ENCODE results near the gene HTR3B.
"Not testable (repeated sequence)": the region's sequence is repeated elsewhere in the genome, so short reads cannot be mapped to it uniquely, and the experiment has no call there.

The HTR3B gene, protein sequence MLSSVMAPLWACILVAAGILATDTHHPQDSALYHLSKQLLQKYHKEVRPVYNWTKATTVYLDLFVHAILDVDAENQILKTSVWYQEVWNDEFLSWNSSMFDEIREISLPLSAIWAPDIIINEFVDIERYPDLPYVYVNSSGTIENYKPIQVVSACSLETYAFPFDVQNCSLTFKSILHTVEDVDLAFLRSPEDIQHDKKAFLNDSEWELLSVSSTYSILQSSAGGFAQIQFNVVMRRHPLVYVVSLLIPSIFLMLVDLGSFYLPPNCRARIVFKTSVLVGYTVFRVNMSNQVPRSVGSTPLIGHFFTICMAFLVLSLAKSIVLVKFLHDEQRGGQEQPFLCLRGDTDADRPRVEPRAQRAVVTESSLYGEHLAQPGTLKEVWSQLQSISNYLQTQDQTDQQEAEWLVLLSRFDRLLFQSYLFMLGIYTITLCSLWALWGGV

DNA sequence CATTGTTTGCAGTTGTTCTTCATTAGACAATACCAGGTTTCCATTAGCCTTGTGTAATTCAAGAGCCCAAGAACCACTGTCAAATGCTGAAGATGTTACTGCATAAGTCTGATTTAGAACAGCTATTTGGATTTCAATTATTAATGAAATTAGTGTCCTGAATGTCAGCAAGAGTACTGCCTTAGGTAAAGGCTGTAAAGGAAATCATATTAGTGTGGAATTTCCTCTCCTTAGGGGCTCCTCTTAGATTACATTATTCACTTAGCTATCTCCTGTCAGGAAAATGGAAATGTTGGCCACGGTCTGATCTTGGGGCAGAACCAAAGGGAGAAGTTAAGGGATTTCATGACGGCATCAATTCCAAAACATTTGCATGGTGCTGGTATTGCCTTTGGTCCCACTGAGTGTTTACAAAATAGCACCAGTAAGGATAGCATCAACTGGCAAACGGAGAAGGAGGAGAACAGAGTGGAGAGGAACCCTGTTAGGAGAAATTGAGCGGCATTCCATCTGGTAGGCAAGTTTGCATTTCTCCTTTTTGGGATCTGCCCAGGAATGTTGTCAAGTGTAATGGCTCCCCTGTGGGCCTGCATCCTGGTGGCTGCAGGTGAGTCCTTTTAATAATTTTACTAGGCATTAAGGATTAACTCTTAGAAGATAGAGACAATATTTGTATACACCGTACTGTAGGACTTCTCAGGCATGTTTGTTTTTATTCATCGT, at the start of gene HTR3B:
Gene HTR3B (plus strand): TSS at position 418 of the 723 bp plus-strand sequence. CDS start 138 bp downstream, at position 556.
- no peak for DNase-seq

DNA sequence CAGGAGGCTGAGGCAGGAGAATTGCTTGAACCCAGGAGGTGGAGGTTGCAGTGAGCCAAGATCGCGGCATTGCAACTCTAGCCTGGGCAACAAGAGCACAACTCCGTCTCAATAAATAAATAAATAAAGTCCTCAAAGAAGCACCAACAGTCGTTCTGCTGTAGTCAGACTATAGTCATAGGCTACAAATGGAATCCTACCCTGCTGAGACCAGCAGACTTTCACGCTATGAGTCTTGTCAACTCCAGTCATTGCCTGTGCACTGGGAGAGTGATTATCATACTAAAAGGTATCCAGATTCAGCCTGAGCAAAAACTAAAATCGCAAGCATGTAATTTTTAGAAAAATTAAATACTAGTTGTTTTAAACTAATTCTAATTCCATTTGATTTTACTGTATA, 48.8 kb upstream of the HTR3B start:
- DNase-seq, result no peak

DNA sequence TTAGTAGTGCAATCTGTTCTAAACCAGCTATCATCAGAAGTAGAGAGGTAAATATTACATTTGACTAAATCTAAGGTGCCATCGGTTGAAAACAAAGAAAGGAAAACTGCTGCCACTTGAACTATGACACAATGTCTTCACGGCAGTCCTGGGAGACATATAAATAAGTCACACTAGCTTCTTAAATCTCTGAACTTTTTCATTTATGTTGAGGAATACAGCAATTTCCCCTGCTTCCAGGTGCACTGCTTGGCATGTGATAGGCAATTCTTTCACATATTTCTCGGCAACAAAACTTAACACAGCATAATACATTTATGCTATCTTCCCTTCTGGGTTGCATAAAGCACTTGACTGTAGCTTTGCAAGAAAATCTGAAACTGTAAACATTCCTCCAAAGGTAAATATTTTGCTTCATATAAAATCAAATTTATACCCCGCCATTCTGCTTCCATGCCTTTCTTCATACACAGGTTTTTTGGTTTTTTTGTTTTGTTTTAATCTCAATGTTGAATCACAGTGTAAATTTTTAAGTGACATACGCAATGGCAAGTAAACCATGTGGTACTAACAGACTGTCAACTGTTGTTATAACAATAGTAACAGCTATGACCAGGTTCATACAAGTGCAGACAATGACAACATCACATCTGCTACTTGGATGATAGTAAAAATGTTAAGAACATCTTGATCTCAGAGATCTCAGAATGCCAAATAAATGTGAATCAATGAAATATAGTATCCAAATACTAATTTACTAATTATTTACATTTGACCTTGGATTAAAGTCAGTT, 47.4 kb upstream of the HTR3B start:
- DNase-seq, result no peak

DNA sequence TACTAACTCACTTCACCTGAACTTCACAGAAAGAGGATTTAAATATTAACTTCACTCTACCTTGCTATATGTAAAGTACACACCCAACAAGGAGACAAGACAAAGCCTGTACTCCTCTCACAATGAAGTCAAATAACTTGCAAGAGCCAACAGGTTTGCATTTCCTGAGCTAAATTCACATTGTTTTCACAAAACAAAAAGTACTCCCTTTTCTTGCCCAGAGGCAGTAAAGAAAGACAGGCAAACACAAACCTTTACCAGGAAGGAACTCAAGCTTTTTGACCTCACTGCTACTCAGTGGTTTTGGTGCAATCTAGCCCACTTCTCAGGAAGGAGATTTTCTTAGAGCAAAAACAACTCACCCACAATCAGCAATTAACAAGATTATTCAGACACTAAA, 44.9 kb upstream of the HTR3B start:
- peak; percentile 12 for DNase-seq

DNA sequence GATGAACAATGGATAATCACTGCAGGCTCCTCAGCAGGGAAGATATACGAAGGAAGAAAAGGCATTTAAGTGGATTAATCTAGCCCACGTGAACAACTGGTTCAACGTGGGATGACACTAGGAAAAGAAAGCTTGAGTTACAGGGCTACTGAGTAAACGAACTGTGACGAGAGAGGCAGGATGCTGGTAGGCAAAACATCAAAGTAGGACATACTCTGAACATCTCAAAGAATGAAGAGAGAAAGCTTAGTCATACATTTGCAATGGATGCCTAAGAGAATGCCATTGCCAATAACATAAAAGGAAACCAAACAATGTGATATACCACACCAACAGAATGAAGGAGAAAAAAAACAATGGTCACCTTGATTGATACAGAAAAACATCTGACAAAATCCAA, 42.2 kb upstream of the HTR3B start:
- DNase-seq, result no peak

DNA sequence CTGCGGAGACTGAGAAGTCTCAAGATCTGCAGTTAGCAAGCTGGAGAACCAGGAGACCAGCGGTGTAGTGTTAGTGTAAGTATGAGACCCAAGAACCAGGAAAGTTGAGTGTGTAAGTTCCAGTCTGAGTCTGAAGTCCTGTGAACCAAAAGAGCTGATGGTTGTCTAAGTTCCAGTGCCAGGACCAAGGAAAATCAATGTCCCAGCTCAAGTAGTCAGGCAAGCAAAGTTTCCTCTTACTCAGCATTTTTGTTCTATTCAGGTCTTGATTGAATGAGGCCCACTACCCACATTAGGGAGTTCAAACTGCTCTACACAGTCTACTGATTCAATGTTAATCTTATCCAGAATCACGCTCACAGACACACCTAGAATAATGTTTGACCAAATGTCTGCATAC, 40.2 kb upstream of the HTR3B start:
- DNase-seq, result no peak

DNA sequence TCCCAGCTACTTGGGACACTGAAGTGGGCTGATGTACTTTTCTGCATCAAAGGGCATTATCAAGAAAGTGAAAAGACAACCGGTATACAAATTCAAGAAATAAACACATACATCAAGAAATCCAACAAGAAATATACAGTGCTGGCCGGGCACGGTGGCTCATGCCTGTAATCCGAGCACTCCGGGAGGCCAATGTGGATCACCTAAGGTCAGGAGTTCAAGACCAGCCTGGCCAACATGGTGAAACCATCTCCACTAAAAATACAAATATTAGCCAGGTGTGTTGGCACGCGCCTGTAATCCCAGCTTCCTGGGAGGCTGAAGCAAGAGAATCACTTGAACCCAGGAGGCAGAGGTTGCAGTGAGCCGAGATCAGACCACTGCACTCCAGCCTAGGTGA, 38.7 kb upstream of the HTR3B start:
- DNase-seq, result no peak

DNA sequence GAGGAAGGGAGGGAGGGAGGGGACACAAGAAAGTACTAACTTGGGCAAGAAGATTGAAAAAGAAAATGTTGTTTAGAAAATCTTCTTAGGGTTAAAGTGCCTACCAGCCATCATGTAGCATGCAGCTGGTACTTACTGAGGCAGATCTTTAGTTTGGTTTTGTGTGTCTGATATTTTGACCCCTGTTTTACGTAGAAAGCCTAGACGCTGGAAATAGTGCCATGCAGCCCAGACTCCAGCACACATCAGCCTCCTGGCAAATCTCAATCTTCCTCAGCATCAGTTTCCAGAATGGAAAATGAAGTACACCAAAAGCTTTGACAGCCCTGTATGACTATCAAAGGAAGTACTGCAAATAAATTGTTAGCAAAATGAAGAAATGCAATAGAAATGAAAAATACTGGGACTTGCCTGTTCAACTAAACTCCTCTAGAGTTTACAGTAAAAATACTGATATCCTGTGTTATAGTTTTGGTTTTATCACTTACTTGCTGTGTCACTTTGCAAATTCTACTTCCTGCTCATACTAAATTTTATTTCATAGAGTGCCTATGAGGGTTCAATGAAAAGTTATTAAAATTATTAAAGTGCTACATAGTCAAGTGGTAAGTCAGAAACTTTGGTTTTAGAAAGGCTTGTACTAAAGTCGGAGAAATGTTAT, 36.6 kb upstream of the HTR3B start:
- peak; percentile 6 for DNase-seq

DNA sequence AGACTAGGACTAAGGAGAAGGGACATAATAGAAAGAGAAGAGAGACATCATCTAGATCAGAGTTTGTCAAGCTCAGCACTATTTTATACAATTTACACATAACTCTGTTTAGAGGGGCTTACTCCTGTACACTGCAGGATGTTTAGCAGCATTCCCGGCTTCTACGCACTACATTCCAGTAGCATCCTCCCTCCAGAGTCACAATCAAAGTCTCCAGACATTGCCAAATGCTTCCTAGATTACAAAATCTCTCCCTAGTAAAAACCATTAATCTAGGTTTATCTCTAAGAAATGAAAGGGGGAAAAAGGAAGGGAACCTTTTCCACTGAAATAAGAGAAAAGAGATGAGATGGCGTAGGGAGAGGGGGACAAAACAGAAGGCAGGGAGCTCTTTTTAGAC, 33.3 kb upstream of the HTR3B start:
- no peak for DNase-seq

DNA sequence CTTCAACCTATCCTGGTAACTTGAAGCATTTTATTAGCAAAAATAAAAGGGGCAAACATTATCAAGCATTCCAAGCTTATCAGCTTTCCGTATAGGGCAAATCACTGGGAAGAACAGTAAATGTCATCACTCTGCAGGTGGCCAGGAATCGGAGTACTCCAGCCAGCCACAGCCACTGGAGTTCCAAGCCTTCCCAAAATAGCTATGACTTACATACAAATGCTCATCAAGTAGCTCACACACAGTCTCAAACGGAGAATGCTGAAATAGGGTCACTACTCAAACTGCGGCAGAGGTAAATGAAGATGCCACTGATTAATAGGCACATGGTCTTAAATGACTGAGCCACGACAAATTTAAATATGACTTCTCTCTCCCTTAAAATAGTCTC, 31.4 kb upstream of the HTR3B start:
- DNase-seq, result no peak

DNA sequence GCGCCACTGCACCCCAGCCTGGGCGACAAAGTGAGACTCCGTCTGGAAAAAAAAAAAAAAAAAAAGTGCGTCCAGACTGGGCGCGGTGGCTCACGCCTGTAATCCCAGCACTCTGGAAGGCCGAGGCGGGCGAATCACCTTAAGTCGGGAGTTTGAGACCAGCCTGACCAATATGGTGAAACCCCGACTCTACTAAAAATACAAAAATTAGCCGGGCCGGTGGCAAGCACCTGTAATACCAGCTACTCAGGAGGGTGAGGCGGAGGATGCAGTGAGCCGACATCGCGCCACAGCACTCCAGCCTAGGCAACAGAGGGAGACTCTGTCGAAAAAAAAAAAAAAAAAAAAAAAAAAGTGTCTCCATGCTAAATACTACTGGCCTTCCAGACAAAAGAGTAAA, 30.5 kb upstream of the HTR3B start:
- DNase-seq, result no peak

DNA sequence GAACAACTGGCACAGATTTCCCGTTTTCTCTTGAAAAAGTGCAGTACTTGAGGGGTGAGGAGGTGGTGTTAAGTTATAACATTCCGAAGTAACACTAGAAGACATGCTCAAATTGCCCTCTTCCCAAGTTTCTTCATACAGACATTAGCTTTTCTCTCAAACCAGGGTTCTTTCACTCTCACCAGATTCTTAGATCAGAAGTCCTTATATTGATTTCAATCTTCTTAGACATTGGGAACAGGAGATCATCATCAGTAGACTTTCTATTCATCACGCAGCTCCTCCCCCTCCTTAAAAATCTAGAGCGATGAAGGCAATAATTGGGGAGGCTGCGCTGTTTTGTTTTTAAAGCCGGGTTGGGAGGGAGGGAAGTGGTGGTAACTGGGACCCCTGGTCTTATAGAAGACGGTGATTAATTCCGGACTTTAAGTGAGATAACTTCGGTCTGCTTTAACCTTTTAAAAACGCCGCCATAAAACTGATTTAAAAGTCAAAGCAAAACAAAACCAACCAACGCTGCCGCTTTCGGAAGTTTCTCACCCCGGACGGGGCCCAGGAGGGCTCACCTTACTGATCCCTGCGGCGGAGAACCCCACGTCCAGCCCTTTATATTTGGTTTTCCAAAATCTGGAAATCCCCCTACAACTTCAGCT, 29.9 kb upstream of the HTR3B start:
- DNase-seq, result no peak

DNA sequence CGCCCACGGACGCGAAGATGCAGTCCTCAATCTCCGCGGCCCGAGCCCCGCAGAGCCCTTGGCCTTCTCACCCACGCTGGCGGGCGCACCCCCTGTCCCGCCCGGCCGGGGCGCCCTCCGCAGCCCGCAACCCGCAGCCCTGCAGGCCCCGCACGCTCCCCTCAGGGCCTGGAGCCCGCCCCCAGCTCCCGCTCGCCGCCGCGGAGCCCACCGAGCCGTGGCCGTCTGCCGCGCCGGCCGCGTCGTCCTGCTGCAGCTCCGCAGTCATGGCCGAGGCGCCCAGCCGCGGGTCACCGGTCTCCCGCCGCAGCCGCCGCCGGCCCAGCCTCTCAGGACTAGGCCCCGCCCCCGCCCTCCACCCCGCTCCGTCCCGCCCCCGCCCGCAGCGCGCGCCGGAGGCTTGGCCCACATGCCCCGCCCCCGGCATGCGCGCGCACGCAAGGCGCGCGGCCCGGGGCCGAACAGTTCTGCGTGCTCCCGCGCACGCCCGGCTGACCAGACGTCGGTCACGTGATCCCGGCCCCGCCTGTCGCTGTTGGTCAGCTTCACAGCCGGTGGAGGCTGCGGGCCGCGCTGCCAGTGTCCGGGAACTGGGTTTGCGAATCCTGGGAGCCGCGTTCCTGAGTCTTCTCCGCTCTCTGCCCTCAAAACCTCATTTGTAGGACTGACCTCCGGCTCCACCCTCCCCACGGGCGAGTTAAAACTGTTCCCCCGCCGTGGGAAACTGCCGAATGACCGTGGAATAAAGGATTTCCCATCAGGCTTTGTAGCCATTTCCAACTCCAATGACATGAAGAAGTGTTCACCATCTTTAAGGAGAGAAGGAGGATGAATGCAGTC, 29.1 kb upstream of the HTR3B start, which contains the start of gene USP28:
Gene USP28 (minus strand): TSS at position 339 of the 840 bp plus-strand sequence. CDS start 71 bp downstream, at position 268.
- peak; percentile 84 for DNase-seq

DNA sequence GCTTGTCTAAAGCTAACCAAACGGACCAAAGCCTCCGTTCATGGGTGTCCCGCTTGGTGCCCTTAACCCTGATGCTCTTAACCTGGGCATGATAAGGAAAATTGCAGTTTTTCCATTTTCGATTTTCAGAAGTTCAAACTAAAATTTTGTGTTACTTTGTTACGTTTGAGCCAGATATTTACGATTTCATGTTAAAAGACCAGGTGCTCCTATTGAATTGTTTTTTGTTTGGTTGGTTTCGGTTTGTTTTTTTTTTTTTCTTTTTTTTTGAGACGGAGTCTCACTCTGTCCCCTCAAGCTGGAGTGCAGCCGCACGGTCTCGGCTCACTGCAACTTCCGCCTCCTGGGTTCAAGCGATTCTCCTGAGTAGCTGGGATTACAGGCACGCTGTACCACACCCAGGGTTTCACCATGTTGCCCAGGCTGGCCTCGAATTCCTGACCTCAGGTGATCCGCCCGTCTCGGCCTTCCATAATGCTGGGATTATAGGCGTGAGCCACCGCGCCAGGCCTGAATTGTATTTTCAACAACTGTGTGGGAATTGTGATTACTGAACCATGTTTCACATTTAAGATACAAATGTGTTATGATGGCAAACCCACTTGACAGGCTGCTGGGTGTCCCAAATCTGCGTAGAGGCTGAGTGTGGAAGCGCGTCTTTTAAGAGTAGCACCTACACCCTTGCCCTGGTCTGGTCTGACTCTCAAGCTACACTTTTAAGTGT, 28.4 kb upstream of the HTR3B start:
- no peak for DNase-seq

DNA sequence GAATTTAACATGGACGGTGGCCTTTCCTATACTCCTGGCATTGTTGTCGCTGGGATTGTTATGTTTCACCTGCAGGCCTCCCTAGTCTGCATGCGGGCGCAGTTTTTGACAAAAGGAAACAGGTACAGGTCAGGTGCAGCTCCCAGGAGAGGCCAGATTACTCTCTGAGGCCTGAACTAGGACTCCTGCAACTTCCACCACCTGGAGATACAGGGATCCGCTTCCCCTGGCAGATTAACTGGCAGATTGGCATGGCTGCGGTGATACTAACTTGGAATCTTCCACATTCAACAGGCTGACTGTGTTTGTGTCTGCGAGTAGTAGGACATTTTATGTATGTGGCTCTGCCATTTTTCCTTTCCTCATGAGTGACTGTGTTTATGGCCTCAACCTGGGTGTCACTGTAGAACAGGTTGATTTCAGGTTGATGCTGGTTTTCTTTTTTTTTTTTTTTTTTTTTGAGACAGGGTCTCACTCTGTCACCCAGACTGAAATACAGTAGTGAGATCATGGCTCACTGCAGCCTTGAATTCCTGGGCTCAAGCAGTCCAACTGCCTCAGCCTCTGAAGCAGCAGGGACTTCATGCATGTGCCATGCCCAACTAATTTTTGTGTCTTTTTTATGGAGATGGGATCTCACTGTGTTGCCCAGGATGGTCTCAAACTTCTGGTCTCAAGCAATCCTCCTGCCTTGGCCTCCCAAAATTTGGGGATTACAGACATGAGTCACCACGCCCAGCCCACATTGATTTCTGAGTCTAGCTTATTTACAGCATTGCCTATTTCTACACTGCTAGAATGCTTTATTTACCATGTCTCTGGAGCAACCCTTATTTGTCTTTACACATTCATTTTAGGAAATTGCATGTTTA, 27.6 kb upstream of the HTR3B start:
- DNase-seq, result no peak

DNA sequence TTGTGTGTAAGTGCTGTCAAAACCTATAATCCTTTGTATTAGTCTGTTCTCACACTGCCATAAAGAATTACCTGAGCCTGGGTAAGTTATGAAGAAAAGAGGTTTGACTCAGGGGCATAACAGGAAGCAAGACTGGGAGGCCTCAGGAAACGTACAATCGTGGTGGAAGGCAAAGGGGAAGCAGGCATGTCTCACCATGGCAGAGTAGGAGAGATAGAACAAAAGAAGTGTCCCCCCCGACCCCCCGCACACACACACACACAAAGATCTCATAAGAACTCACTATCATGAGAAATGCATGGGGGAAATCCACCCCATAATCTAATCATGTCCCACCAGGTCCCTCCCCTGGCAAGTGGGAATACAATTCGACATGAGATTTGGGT, 26.9 kb upstream of the HTR3B start:
- no peak for DNase-seq

DNA sequence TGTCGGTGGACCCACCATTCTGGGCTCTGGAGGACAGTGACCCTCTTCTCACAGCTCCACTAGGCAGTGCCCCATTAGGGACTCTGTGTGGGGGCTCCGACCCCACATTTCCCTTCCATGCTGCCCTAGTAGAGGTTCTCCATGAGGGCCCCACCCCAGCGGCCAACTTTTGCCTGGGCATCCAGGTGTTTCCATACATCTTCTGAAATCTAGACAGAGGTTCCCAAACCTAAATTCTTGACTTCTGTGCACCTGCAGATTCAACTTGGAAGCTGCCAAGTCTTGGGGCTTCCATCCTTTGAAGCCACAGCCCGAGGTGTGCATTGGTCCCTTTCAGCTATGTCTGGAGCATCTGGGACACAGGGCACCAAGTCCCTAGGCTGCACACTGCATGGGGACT, 25.1 kb upstream of the HTR3B start:
- DNase-seq, result not testable (repeated sequence)

DNA sequence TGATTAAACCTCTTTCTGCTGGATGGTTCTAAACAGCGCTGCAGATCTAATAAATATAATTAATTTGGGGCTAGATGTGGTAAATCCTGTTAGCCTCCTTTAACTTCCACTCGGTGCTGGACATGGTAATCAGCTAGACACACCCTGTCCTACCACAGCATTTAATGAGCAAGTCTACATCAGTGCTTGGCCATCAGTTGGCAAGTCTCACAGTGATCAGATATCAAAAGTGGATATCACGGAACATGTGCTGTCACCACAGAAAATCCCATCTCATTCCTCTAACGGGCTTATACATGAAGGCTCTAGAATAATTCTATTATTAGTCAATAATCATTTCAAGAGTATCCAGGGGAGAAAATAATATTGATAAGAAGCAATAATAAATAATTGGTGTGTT, 23.6 kb upstream of the HTR3B start:
- no peak for DNase-seq

DNA sequence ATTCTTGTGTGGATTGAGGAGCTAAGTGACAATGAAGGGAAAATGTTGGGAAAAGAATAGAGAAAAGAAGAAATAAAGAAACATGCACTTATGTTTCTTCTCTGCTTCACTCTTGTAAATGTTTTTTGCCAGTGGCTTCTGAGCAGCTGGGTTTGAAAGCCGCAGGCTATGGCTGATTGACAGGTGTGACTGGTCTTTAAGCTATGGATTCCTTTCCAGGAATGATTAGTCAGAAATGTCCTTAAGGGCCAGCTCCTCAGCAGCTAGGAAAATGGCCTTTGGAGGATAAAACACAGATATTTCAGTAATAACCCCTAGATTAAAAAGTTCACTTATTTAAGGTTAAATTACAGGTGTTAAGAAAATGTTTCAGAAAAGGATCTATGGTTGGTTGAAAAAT, 22.7 kb upstream of the HTR3B start:
- DNase-seq, result no peak
